Measurements from ENCODE around the gene PRDM16.

- TF ChIP-seq, protein P1, sequence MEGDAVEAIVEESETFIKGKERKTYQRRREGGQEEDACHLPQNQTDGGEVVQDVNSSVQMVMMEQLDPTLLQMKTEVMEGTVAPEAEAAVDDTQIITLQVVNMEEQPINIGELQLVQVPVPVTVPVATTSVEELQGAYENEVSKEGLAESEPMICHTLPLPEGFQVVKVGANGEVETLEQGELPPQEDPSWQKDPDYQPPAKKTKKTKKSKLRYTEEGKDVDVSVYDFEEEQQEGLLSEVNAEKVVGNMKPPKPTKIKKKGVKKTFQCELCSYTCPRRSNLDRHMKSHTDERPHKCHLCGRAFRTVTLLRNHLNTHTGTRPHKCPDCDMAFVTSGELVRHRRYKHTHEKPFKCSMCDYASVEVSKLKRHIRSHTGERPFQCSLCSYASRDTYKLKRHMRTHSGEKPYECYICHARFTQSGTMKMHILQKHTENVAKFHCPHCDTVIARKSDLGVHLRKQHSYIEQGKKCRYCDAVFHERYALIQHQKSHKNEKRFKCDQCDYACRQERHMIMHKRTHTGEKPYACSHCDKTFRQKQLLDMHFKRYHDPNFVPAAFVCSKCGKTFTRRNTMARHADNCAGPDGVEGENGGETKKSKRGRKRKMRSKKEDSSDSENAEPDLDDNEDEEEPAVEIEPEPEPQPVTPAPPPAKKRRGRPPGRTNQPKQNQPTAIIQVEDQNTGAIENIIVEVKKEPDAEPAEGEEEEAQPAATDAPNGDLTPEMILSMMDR (IDR thresholded peaks at IDR 0.05) = no peak
- TF ChIP-seq EZH2 (IDR thresholded peaks at IDR 0.05; ENCODE audit: borderline replicate concordance, insufficient read depth, low read depth, low read length, poor library complexity, severe bottlenecking) = no peak
These were observed 416.0 kb downstream of the PRDM16 start for GRCh38 chr1:3485016-3485415.
